PC-9 (cell line): Measurements from ENCODE around the gene DCAF6. TPM values are rescaled to one million over a fixed set of nuclear protein-coding genes. Genes with fewer than 3 reads are reported as not detected.

ENCODE experiments used
- BruUV-seq: library from RNA; stranded (reverse); fragments of 400-500 nt; replicated peaks from 2 replicates; lab custom pipeline; 2021; lab: Mats Ljungman, UMichigan
- CTCF ChIA-PET: fragments of 300-600 bp; sonication (Branson Sonifier 250); formaldehyde crosslinking; loops from one replicate; lab custom pipeline; 2022; ENCODE audit warnings: antibody characterized with exemption; lab: Charles Lee
- POLR2A ChIA-PET: fragments of 300-600 bp; sonication (Branson Sonifier 250); formaldehyde crosslinking; loops from one replicate; lab custom pipeline; 2022; ENCODE audit warnings: antibody characterized with exemption; ENCODE audit not compliant: unreplicated experiment; lab: Charles Lee
- DNase-seq, 2 experiments: peaks; one replicate each; pipeline versions ENCODE4 v3.0.0 to v3.0.0-alpha.2; 2015 to 2022; ENCODE audit warnings: mixed read lengths in 1 of 2
- H2AFZ ChIP-seq: fragments of 200-600 bp; sonication (generic); 2 replicates; pipeline ENCODE4 v1.8.1; 2017; ENCODE audit warnings: antibody characterized with exemption
- H3F3A ChIP-seq: fragments of 200-600 bp; sonication (generic); 2 replicates; pipeline ENCODE4 v1.8.1; 2017; ENCODE audit warnings: antibody characterized with exemption, mild to moderate bottlenecking, low read depth; ENCODE audit not compliant: insufficient read depth
- H3K27ac ChIP-seq: fragments of 200-600 bp; sonication (generic); 2 replicates; pipeline ENCODE4 v1.6.1; 2016; ENCODE audit warnings: mixed run types
- H3K27me3 ChIP-seq: fragments of 200-600 bp; sonication (generic); 2 replicates; pipeline ENCODE4 v1.6.1; 2016; ENCODE audit warnings: low read depth, mixed run types; ENCODE audit not compliant: insufficient read depth
- H3K36me3 ChIP-seq: fragments of 200-600 bp; sonication (generic); 2 replicates; pipeline ENCODE4 v1.6.1; 2016; ENCODE audit warnings: low read depth, mixed run types
- H3K4me1 ChIP-seq: fragments of 200-600 bp; sonication (generic); replicated peaks from 2 replicates; pipeline ENCODE4 v1.6.1; 2016; ENCODE audit warnings: mixed run types; ENCODE audit not compliant: insufficient read depth
- H3K4me2 ChIP-seq: fragments of 200-600 bp; sonication (generic); 2 replicates; pipeline ENCODE4 v1.6.1; 2017; ENCODE audit warnings: mixed run types
- H3K4me3 ChIP-seq: fragments of 200-600 bp; sonication (generic); 2 replicates; pipeline ENCODE4 v1.6.1; 2016; ENCODE audit warnings: mixed run types
- H3K79me2 ChIP-seq: fragments of 200-600 bp; sonication (generic); 2 replicates; pipeline ENCODE4 v1.6.1; 2017; ENCODE audit warnings: low read depth, mixed run types
- H3K9me2 ChIP-seq: fragments of 200-600 bp; sonication (generic); 2 replicates; pipeline ENCODE4 v1.8.1; 2017; ENCODE audit warnings: mild to moderate bottlenecking; ENCODE audit not compliant: insufficient read depth
- H3K9me3 ChIP-seq: fragments of 200-600 bp; sonication (generic); 2 replicates; pipeline ENCODE4 v1.8.1; 2016; ENCODE audit warnings: low read depth; ENCODE audit not compliant: insufficient read depth
- H4K20me1 ChIP-seq: fragments of 200-600 bp; sonication (generic); 2 replicates; pipeline ENCODE4 v1.8.1; 2017; ENCODE audit not compliant: insufficient read depth
- CTCF ChIP-seq: fragments of 200-600 bp; sonication (generic); conservative IDR thresholded peaks from 2 replicates; pipeline ENCODE4 v1.6.1; 2017; ENCODE audit warnings: mixed run types, antibody characterized with exemption, mild to moderate bottlenecking, moderate library complexity
- EZH2 ChIP-seq: fragments of 200-600 bp; sonication (generic); IDR thresholded peaks from 2 replicates; pipeline ENCODE4 v1.8.0; 2017; ENCODE audit warnings: antibody characterized with exemption, low read depth
- intact Hi-C: fragments of 100-400 bp; cut with micrococcal nuclease; formaldehyde crosslinking; loops from one replicate; pipeline ENCODE4 v1.10.0; 2022; ENCODE audit not compliant: unreplicated experiment
- total RNA-seq: library from RNA; stranded (reverse); gene quantifications from 2 replicates; pipeline ENCODE4 v1.2.3, GENCODE V29; 2021

DCAF6 gene
- total RNA-seq, 1 experiment from 2014 or later, result 77.4 TPM

GRCh38 chr1:168101336-168101735 is 164.9 kb downstream of the DCAF6 start:
- intact Hi-C loops, result no loop called here
- H3K4me1 ChIP-seq, result 0 out of 2 replicates have a peak, but pooled peaks cover 5% of the 10 kb centered on the region
- no peaks in the 10 kb centered on the region for H3K79me2 ChIP-seq
- no TSS peak for BruUV-seq
- no peak overlapping the region for H2AFZ ChIP-seq
- CTCF ChIA-PET, result interaction anchor here (1.1 kb wide), 1 partner anchor 16 kb away, joined by 5 read pairs; no protein-coding TSS in a partner anchor
- H3F3A ChIP-seq, result 0 out of 2 replicates have a peak, but pooled peaks cover 7% of the 10 kb centered on the region
- TF ChIP-seq EZH2 (no peak), CTCF (no peak)
- no peak overlapping the region for H3K4me3 ChIP-seq
- no peaks in the 10 kb centered on the region for H4K20me1 ChIP-seq
- no peaks in the 10 kb centered on the region for H3K36me3 ChIP-seq
- DNase-seq, result no peak
- H3K9me2 ChIP-seq, result no peaks in the 10 kb centered on the region
- POLR2A ChIA-PET, result no interaction called here
- H3K27ac ChIP-seq, result no peak overlapping the region
- no peaks in the 10 kb centered on the region for H3K9me3 ChIP-seq
- no peak overlapping the region for H3K4me2 ChIP-seq
- no peaks in the 10 kb centered on the region for H3K27me3 ChIP-seq

- BruUV-seq, result no TSS peak
- Histone ChIP-seq H3K79me2 (no peaks in the 10 kb centered on the region), H3K4me1 (0 out of 2 replicates have a peak, but pooled peaks cover 5% of the 10 kb centered on the region), H3K27ac (no peak overlapping the region), H3K36me3 (no peaks in the 10 kb centered on the region), H3K4me2 (no peak overlapping the region), H3K9me3 (no peaks in the 10 kb centered on the region), H3F3A (0 out of 2 replicates have a peak, but pooled peaks cover 7% of the 10 kb centered on the region), H3K9me2 (no peaks in the 10 kb centered on the region), H4K20me1 (no peaks in the 10 kb centered on the region), H2AFZ (no peak overlapping the region), H3K27me3 (no peaks in the 10 kb centered on the region), H3K4me3 (no peak overlapping the region)
- CTCF ChIA-PET, result no interaction called here
- DNase-seq, result no peak
- no peak for TF ChIP-seq EZH2
- TF ChIP-seq CTCF, result no peak
- POLR2A ChIA-PET, result interaction anchor here (0.6 kb wide), 1 partner anchor 11 kb away, joined by 6 read pairs; no protein-coding TSS in a partner anchor
- intact Hi-C loops, result no loop called here
Measured at GRCh38 chr1:168102487-168102886, 166.0 kb downstream of the DCAF6 start.

- Histone ChIP-seq H3K27me3 (no peaks in the 10 kb centered on the region), H3K27ac (no peak overlapping the region), H2AFZ (no peak overlapping the region), H3K9me3 (no peaks in the 10 kb centered on the region), H3K4me2 (no peak overlapping the region), H3K9me2 (no peaks in the 10 kb centered on the region; the same call in 1 of the 2 replicates), H3K4me1 (no peaks in the 10 kb centered on the region), H4K20me1 (no peaks in the 10 kb centered on the region), H3K4me3 (no peak overlapping the region), H3K36me3 (no peaks in the 10 kb centered on the region), H3K79me2 (no peaks in the 10 kb centered on the region), H3F3A (no peaks in the 10 kb centered on the region)
- no TSS peak for BruUV-seq
- CTCF ChIA-PET, result no interaction called here
- intact Hi-C loops, result no loop called here
- TF ChIP-seq EZH2 (no peak), CTCF (no peak)
- no peak for DNase-seq
- POLR2A ChIA-PET, result no interaction called here
Measured at GRCh38 chr1:168104535-168104934, 168.1 kb downstream of the DCAF6 start.
